Activated B cell treated with CpG ODN at 0.5 μM for 24 hours (primary cell): ENCODE data around the gene TM9SF3. TPM values are rescaled to one million over a fixed set of nuclear protein-coding genes. Genes with fewer than 3 reads are reported as not detected.

Experiments
- ATAC-seq: fragments of 200-7000 bp; cut with Tn5 transposase; one replicate; pipeline ENCODE4 v1.10.0; 2021; ENCODE audit warnings: low read depth, mild to moderate bottlenecking, moderate library complexity
- CTCF ChIA-PET: fragments of 350-600 bp; sonication (Branson Sonifier 250); formaldehyde crosslinking; loops from one replicate; lab custom pipeline; 2021; ENCODE audit warnings: antibody characterized with exemption; lab: Charles Lee
- POLR2A ChIA-PET: fragments of 350-600 bp; sonication (Branson Sonifier 250); formaldehyde crosslinking; loops from one replicate; lab custom pipeline; 2021; ENCODE audit warnings: antibody characterized with exemption; lab: Charles Lee
- DNase-seq: peaks from one replicate; pipeline ENCODE4 v3.0.0; 2022
- H3K27ac Mint-ChIP-seq: one replicate; pipeline ENCODE4 v1.8.0; 2020; ENCODE audit warnings: mixed read lengths
- H3K27me3 Mint-ChIP-seq: one replicate; pipeline ENCODE4 v1.8.0; 2021; ENCODE audit warnings: mixed read lengths
- H3K36me3 Mint-ChIP-seq: one replicate; pipeline ENCODE4 v1.8.0; 2021; ENCODE audit warnings: low read depth, mixed read lengths
- H3K4me1 Mint-ChIP-seq: one replicate; pipeline ENCODE4 v1.8.0; 2021; ENCODE audit warnings: mixed read lengths
- H3K4me3 Mint-ChIP-seq: one replicate; pipeline ENCODE4 v1.8.0; 2020; ENCODE audit warnings: mild to moderate bottlenecking, mixed read lengths
- H3K9me3 Mint-ChIP-seq: one replicate; pipeline ENCODE4 v1.8.0; 2020; ENCODE audit warnings: mixed read lengths
- CTCF ChIP-seq: fragments of 200-600 bp; IDR thresholded peaks from one replicate; pipeline ENCODE4 v1.8.0; 2022; ENCODE audit warnings: antibody characterized with exemption, mild to moderate bottlenecking
- intact Hi-C: fragments of 100-400 bp; cut with micrococcal nuclease; formaldehyde crosslinking; loops from one replicate; pipeline ENCODE4 v1.15.1; 2024
- total RNA-seq: library from RNA; stranded (reverse); gene quantifications from 2 replicates; pipeline ENCODE4 v1.2.3, GENCODE V29; 2022

TM9SF3 gene
- total RNA-seq, 1 donor from 2014 or later: 61.7 TPM

- Mint-ChIP-seq H3K36me3 (no peaks in the 10 kb centered on the region), H3K4me1 (no peaks in the 10 kb centered on the region), H3K27ac (no peak overlapping the region), H3K4me3 (no peak overlapping the region), H3K27me3 (peaks cover 11% of the 10 kb centered on the region), H3K9me3 (no peaks in the 10 kb centered on the region)
- ATAC-seq (no peak), DNase-seq (no peak)
- CTCF ChIA-PET: no interaction called here
- intact Hi-C loops: no loop called here
- no peak for TF ChIP-seq CTCF
- POLR2A ChIA-PET: no interaction called here
Observed at GRCh38 chr10:96494694-96495093, 92.1 kb downstream of the TM9SF3 start.

GRCh38 chr10:96493871-96494525 is 92.8 kb downstream of the TM9SF3 start:
- DNase-seq (no peak), ATAC-seq (no peak)
- intact Hi-C loops: no loop called here
- CTCF ChIA-PET: no interaction called here
- Mint-ChIP-seq H3K9me3 (no peaks in the 10 kb centered on the region), H3K27me3 (peaks cover 11% of the 10 kb centered on the region), H3K4me3 (no peak overlapping the region), H3K27ac (no peak overlapping the region), H3K4me1 (no peaks in the 10 kb centered on the region), H3K36me3 (no peaks in the 10 kb centered on the region)
- no peak for TF ChIP-seq CTCF
- POLR2A ChIA-PET: no interaction called here

GRCh38 chr10:96493254-96493653 is 93.6 kb downstream of the TM9SF3 start:
- Mint-ChIP-seq H3K36me3 (no peaks in the 10 kb centered on the region), H3K4me1 (no peaks in the 10 kb centered on the region), H3K4me3 (no peak overlapping the region), H3K9me3 (no peaks in the 10 kb centered on the region), H3K27me3 (peaks cover 11% of the 10 kb centered on the region), H3K27ac (no peak overlapping the region)
- POLR2A ChIA-PET: no interaction called here
- ATAC-seq: no peak
- no peak for TF ChIP-seq CTCF
- intact Hi-C loops: no loop called here
- no peak for DNase-seq
- CTCF ChIA-PET: no interaction called here

- no peaks in the 10 kb centered on the region for H3K4me1 Mint-ChIP-seq
- no peaks in the 10 kb centered on the region for H3K9me3 Mint-ChIP-seq
- no peak overlapping the region for H3K27ac Mint-ChIP-seq
- DNase-seq (no peak), ATAC-seq (no peak)
- H3K27me3 Mint-ChIP-seq: peaks cover 8% of the 10 kb centered on the region
- H3K4me3 Mint-ChIP-seq: no peak overlapping the region
- ChIA-PET POLR2A (no interaction called here), CTCF (interaction anchor here (1.2 to 2.1 kb wide), 4 partner anchors 19 to 719 kb away, joined by 4 to 11 read pairs (median 6); no protein-coding TSS in a partner anchor)
- intact Hi-C loops: loop anchor here (2.0 kb wide), 2 partner anchors 21 to 65 kb away; partner anchors contain the start of gene TLL2
- TF ChIP-seq CTCF: no peak
- H3K36me3 Mint-ChIP-seq: no peaks in the 10 kb centered on the region
Observed at GRCh38 chr10:96491303-96491702, 95.5 kb downstream of the TM9SF3 start.

- ATAC-seq (no peak), DNase-seq (no peak)
- no peaks in the 10 kb centered on the region for H3K9me3 Mint-ChIP-seq
- H3K4me3 Mint-ChIP-seq: no peak overlapping the region
- H3K36me3 Mint-ChIP-seq: no peaks in the 10 kb centered on the region
- ChIA-PET CTCF (interaction anchor here (1.1 kb wide), 1 partner anchor 16 kb away, joined by 3 read pairs; no protein-coding TSS in a partner anchor), POLR2A (no interaction called here)
- H3K4me1 Mint-ChIP-seq: no peaks in the 10 kb centered on the region
- no peak for TF ChIP-seq CTCF
- H3K27ac Mint-ChIP-seq: no peak overlapping the region
- intact Hi-C loops: no loop called here
- H3K27me3 Mint-ChIP-seq: peaks cover 11% of the 10 kb centered on the region
Observed at GRCh38 chr10:96488161-96488935, 98.5 kb downstream of the TM9SF3 start.
